Spleen (tissue), 11 donors: ENCODE results near the gene LSM14A. TPM values are rescaled to one million over a fixed set of nuclear protein-coding genes. Genes with fewer than 3 reads are reported as not detected.

Source experiments
- DNase-seq: peaks from one replicate; pipeline ENCODE4 v3.0.0-alpha.2; 2020
- H3K27ac ChIP-seq, 8 donors: fragments of 200-600 bp; sonication (generic) in 7 of 8; 1 replicate in 4 of 8; 2 replicates in 4 of 8; pipeline versions ENCODE4 v1.5.0 to v1.8.0; 2016 to 2021; ENCODE audit warnings: inconsistent platforms in 4 of 8, mild to moderate bottlenecking in 4 of 8, moderate library complexity in 1 of 8
- H3K27me3 ChIP-seq, 7 donors: fragments of 200-600 bp; sonication (generic) in 6 of 7; replicated peaks in 1 of 7; 1 replicate in 4 of 7; 2 replicates in 3 of 7; pipeline versions ENCODE4 v1.5.0 to v1.8.0; 2016 to 2021; ENCODE audit warnings: inconsistent platforms in 3 of 7, mild to moderate bottlenecking in 1 of 7
- H3K36me3 ChIP-seq, 6 donors: fragments of 200-600 bp; sonication (generic) in 5 of 6; 1 replicate in 4 of 6; 2 replicates in 2 of 6; pipeline versions ENCODE4 v1.5.0 to v1.8.0; 2016 to 2021; ENCODE audit warnings: inconsistent platforms in 2 of 6
- H3K4me1 ChIP-seq, 6 donors: fragments of 200-600 bp; sonication (generic) in 5 of 6; 1 replicate in 3 of 6; 2 replicates in 3 of 6; pipeline versions ENCODE4 v1.5.0 to v1.8.0; 2016 to 2021; ENCODE audit warnings: inconsistent platforms in 3 of 6
- H3K4me3 ChIP-seq, 8 donors: fragments of 200-600 bp; sonication (generic) in 7 of 8; 1 replicate in 4 of 8; 2 replicates in 4 of 8; pipeline versions ENCODE4 v1.5.0 to v1.8.0; 2016 to 2021; ENCODE audit warnings: inconsistent platforms in 4 of 8, mild to moderate bottlenecking in 4 of 8, moderate library complexity in 2 of 8
- H3K9me3 ChIP-seq, 8 donors: fragments of 200-600 bp; sonication (generic) in 7 of 8; 1 replicate in 4 of 8; 2 replicates in 4 of 8; pipeline versions ENCODE4 v1.5.0 to v1.8.0; 2016 to 2021; ENCODE audit warnings: inconsistent platforms in 4 of 8
- POLR2A ChIP-seq, 3 donors: fragments of 450-650 bp; IDR thresholded peaks; one replicate each; pipeline ENCODE4 v1.5.1; 2017; ENCODE audit warnings: antibody characterized with exemption in 3 of 3, mild to moderate bottlenecking in 1 of 3
- POLR2AphosphoS5 ChIP-seq, 3 donors: sonication (generic); formaldehyde crosslinking; IDR thresholded peaks; one replicate each; pipeline ENCODE4 v1.5.1; 2017; ENCODE audit warnings: antibody characterized with exemption in 3 of 3
- whole genome bisulfite sequencing, 5 donors: extraction: QIAGEN DNeasy Blood & Tissue Kit in 3 of 5; methylation state at CpG; one replicate each; pipeline versions ENCODE4 v1.1.5 to v1.1.7; 2013 to 2018; 5-methylcytosine and 5-hydroxymethylcytosine counted together
- intact Hi-C: fragments of 100-400 bp; cut with DNase I; formaldehyde crosslinking; loops from one replicate; pipeline ENCODE4 v1.15.0; 2023; ENCODE audit warnings: low total_unique reads
- polyA plus RNA-seq, 3 donors: library from polyadenylated mRNA; stranded (reverse); fragments of 200-250 nt; gene quantifications; one replicate each; pipeline ENCODE4 v1.2.1, GENCODE V29; 2013
- total RNA-seq, 7 donors: library from RNA; depleted of rRNA in 3 of 7; stranded (reverse); fragments of >200 nt in 3 of 7; fragmentation: NEBNext Ultra II Directional in 4 of 7; extraction: Animal tissue kit (Norgen Biotek cat#: 25700) in 4 of 7; gene quantifications; one replicate each; pipeline versions ENCODE4 v1.1.0 to v1.2.1, GENCODE V29; 2016 to 2021
- TF ChIP-seq, protein P1 (sequence below), 11 experiments: fragments of 200-600 bp in 7 of 11; fragments of 450-650 bp in 4 of 11; sonication (generic) in 4 of 11; IDR thresholded peaks in 8 of 11; conservative IDR thresholded peaks in 3 of 11; 1 replicate in 7 of 11; 2 replicates in 4 of 11; pipeline versions ENCODE4 v1.4.0 to v1.8.0; 2016 to 2021; ENCODE audit warnings: antibody characterized with exemption in 11 of 11, inconsistent platforms in 4 of 11, mild to moderate bottlenecking in 1 of 11
- donor health status: healthy with polysubstance abuse.
- donor health status: DM: no; HTN: no; CAD: no; lungs with moderate emphysema.
- donor health status: DM: no; HTN: no; CAD: no.
- donor health status: Bipolar disorder and iron deficiency.
- donor health status: healthy.
- donor health status: DM: no; HTN: no; CAD: no.
- donor health status: DM: yes; HTN: yes; CAD: no.

Gene LSM14A
- total and polyA plus RNA-seq, 10 donors = 46.8 to 187 (median 122) TPM

DNA sequence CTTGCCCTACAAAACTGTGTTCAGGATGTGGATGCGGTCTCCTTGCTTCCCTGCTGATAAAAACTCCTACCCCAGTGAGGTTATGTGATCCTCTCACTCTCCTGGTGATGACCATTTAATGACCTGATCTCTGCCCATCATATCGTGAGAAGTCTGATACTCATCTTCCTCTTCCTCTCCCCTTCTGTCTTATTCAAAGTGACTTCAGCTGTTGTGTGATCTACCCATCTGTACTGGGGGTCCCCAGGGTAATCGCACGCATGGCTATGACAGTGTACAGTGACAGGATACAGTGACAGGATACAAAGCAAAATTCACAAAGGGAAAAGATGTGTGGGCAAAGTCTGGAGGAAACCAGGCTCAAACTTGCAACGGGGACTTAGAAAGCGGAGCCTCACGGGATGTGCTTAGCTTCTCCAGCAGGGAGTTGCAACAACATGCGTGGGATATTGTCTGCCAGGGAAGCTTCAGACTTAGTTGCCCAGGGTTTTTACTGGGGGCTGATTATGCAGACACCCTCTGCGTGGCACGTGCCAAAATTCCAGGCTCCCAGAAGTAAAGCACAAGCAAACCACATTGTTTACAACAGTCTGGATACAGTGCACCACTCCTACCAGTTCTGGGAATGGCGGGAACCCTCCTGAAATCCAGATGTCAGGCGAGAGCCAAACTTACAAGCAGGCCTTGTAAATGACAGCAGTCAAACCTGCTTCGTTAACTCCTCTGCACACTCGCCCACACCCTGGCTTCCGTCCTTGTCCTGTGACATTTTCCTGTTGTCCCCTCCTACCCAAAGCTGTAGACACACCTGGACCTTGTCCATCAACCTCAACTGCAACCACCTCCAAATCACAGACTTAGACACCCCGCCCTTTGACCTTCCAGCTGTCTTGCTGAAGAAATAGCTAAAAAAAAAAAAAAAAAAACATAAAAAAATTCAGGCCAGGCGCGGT is 64.0 kb downstream of the LSM14A start:
- H3K27me3 ChIP-seq = no peaks in the 10 kb centered on the region
- DNase-seq = no peak
- peaks cover 0 to 4% (median 0%) of the 10 kb centered on the region in 6 donors for H3K36me3 ChIP-seq
- no peak overlapping the region for H3K4me3 ChIP-seq
- H3K4me1 ChIP-seq = peaks cover 0 to 13% (median 4%) of the 10 kb centered on the region in 6 donors
- 77 to 88% (median 87%) methylated on average over 18 of the region's 18 CpGs for WGBS, 5 donors
- H3K27ac ChIP-seq = no peak overlapping the region
- no peaks in the 10 kb centered on the region for H3K9me3 ChIP-seq
- intact Hi-C loops = no loop called here
- TF ChIP-seq, protein P1, sequence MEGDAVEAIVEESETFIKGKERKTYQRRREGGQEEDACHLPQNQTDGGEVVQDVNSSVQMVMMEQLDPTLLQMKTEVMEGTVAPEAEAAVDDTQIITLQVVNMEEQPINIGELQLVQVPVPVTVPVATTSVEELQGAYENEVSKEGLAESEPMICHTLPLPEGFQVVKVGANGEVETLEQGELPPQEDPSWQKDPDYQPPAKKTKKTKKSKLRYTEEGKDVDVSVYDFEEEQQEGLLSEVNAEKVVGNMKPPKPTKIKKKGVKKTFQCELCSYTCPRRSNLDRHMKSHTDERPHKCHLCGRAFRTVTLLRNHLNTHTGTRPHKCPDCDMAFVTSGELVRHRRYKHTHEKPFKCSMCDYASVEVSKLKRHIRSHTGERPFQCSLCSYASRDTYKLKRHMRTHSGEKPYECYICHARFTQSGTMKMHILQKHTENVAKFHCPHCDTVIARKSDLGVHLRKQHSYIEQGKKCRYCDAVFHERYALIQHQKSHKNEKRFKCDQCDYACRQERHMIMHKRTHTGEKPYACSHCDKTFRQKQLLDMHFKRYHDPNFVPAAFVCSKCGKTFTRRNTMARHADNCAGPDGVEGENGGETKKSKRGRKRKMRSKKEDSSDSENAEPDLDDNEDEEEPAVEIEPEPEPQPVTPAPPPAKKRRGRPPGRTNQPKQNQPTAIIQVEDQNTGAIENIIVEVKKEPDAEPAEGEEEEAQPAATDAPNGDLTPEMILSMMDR (IDR thresholded peaks at IDR 0.05 in 8 of 11, conservative IDR thresholded peaks at IDR 0.05 in 3 of 11) = no peak
- peak in 1 of 3 donors; percentile 10 for TF ChIP-seq POLR2AphosphoS5 (IDR thresholded peaks at IDR 0.05)

DNA sequence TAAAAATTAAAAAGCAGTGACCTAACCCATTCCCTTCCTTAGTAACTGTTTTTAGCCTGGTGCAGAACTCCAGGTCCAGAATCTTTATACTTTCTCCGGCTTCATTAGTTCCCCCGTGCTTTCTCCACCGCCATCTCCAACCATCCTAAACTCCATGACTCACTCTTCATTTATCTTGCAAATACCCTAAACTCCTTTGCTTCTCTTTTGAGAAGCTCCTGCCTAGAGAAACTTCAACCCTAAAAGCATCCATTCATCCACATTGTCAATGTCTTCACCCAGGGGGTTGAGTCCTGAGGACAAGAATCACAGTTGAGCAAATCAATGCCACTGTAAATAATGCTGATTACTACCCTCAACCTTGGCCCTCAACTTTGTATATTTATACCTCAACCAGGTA is 65.0 kb downstream of the LSM14A start:
- TF ChIP-seq, protein P1 (IDR thresholded peaks at IDR 0.05 in 8 of 11, conservative IDR thresholded peaks at IDR 0.05 in 3 of 11) = no peak
- TF ChIP-seq POLR2A (IDR thresholded peaks at IDR 0.05) (no peak), POLR2AphosphoS5 (IDR thresholded peaks at IDR 0.05) (no peak)
- Histone ChIP-seq H3K36me3 (no peaks in the 10 kb centered on the region), H3K9me3 (no peaks in the 10 kb centered on the region), H3K4me3 (no peak overlapping the region), H3K27ac (no peak overlapping the region), H3K27me3 (no peaks in the 10 kb centered on the region), H3K4me1 (peaks cover 0 to 11% (median 4%) of the 10 kb centered on the region in 6 donors)
- WGBS, 5 donors = 65 to 99% (median 95%) methylated on average over 3 of the region's 3 CpGs
- DNase-seq = no peak
- intact Hi-C loops = no loop called here

DNA sequence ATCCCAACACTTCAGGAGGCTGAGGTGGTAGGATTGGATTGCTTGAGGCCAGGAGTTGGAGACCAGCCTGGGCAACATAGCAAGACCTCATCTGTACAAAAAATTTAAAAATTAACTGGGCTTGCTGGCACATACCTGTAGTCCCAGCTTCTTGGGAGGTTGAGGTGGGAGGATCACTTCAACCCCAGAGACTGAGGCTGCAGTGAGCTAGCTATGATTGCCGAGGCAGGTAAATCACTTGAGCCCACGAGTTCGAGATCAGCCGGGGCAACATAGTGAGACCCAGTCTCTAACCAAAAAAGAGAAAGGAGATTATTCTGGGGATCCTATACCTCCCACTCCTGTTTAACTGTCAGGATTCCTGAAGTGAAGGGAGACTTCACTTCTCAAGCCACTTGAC is 65.6 kb downstream of the LSM14A start:
- TF ChIP-seq POLR2AphosphoS5 (IDR thresholded peaks at IDR 0.05) (no peak), POLR2A (IDR thresholded peaks at IDR 0.05) (no peak)
- TF ChIP-seq, protein P1 (IDR thresholded peaks at IDR 0.05 in 8 of 11, conservative IDR thresholded peaks at IDR 0.05 in 3 of 11) = no peak
- 89 to 100% (median 97%) methylated on average over 4 of the region's 4 CpGs for WGBS, 5 donors
- intact Hi-C loops = no loop called here

More for the DNA sequence above, 65.6 kb downstream of the LSM14A start:
- Histone ChIP-seq H3K9me3 (no peaks in the 10 kb centered on the region), H3K27me3 (no peaks in the 10 kb centered on the region), H3K4me1 (peaks cover 0 to 5% (median 0%) of the 10 kb centered on the region in 6 donors), H3K27ac (no peak overlapping the region), H3K4me3 (no peak overlapping the region), H3K36me3 (no peaks in the 10 kb centered on the region)
- DNase-seq = no peak
